Breast epithelium (tissue), 3 donors: ENCODE data around the gene ZSCAN22.

Experiments
- POLR2A ChIP-seq: fragments of 450-650 bp; IDR thresholded peaks from one replicate; pipeline ENCODE4 v1.6.1; 2016; ENCODE audit warnings: antibody characterized with exemption, mild to moderate bottlenecking, moderate library complexity
- TF ChIP-seq, protein P1 (sequence below), 3 donors: fragments of 450-650 bp; IDR thresholded peaks; one replicate each; pipeline ENCODE4 v1.5.1; 2016 to 2017; ENCODE audit warnings: antibody characterized with exemption in 3 of 3, mild to moderate bottlenecking in 3 of 3, moderate library complexity in 3 of 3

DNA sequence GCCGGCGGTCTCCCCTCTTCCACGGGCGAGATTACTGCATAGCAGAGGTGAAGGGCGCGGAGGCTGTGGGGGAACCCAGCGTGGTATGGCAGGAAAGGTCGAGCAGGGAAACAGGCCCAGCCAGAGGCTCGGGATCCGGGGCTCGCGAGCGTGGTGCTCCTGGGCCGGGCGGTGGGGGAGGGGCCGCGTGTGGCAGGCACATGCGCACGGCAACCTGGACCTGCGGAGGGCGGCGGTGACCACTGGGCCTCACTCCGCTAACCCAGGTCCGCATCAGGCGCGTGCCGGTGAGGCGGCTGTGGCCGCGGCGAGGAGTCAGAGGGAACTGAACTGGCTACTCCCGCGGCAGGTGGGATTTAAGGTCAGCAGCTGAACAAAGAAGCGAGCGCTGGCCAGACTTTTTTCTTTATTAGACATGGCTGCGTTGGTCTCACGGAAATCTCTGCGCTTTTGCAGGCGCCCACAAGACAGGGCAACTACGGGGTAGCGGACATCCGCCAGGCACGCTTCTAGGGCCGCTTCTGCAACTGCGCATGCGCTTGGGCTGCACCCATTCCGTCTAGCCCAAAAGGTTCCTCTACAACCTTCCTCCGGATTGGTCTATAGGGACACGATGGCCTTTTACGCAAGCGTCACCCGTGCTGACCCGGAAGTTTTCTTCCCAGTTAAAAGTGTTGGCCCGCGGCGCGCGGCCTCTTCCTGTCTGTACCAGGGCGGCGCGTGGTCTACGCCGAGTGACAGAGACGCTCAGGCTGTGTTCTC, 60.0 kb downstream of the ZSCAN22 start, which contains the start of gene RPS5:
- TF ChIP-seq, protein P1, sequence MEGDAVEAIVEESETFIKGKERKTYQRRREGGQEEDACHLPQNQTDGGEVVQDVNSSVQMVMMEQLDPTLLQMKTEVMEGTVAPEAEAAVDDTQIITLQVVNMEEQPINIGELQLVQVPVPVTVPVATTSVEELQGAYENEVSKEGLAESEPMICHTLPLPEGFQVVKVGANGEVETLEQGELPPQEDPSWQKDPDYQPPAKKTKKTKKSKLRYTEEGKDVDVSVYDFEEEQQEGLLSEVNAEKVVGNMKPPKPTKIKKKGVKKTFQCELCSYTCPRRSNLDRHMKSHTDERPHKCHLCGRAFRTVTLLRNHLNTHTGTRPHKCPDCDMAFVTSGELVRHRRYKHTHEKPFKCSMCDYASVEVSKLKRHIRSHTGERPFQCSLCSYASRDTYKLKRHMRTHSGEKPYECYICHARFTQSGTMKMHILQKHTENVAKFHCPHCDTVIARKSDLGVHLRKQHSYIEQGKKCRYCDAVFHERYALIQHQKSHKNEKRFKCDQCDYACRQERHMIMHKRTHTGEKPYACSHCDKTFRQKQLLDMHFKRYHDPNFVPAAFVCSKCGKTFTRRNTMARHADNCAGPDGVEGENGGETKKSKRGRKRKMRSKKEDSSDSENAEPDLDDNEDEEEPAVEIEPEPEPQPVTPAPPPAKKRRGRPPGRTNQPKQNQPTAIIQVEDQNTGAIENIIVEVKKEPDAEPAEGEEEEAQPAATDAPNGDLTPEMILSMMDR (IDR thresholded peaks at IDR 0.05): peak in 2 of 3 donors; percentile 13 to 15
- TF ChIP-seq POLR2A: peak; percentile 66
